H9 (cell line): Measurements from ENCODE around the gene DDX51. TPM values are rescaled to one million over a fixed set of nuclear protein-coding genes. Genes with fewer than 3 reads are reported as not detected.

Experiments used
- DNase-seq: peaks from one replicate; pipeline ENCODE4 v3.0.0-alpha.2; 2017
- H2AFZ ChIP-seq: one replicate; pipeline ENCODE4 v1.6.1; 2013; ENCODE audit warnings: mild to moderate bottlenecking, low read length, control low read depth, moderate library complexity
- H2AK5ac ChIP-seq: 2 replicates; pipeline ENCODE4 v1.6.1; 2013; ENCODE audit warnings: low read length, control low read depth, mixed read lengths; ENCODE audit not compliant: insufficient read length
- H2BK120ac ChIP-seq: one replicate; pipeline ENCODE4 v1.6.1; 2013; ENCODE audit warnings: low read depth, mild to moderate bottlenecking, low read length, control low read depth, inconsistent platforms; ENCODE audit not compliant: poor library complexity, severe bottlenecking
- H2BK12ac ChIP-seq: 2 replicates; pipeline ENCODE4 v1.6.1; 2013; ENCODE audit warnings: low read length, control low read depth, mixed read lengths, low read depth; ENCODE audit not compliant: insufficient read length
- H2BK15ac ChIP-seq: 2 replicates; pipeline ENCODE4 v1.6.1; 2013; ENCODE audit warnings: low read depth, low read length, control low read depth
- H2BK20ac ChIP-seq: one replicate; pipeline ENCODE4 v1.6.1; 2013; ENCODE audit warnings: low read depth, mild to moderate bottlenecking, low read length, control low read depth, inconsistent platforms; ENCODE audit not compliant: poor library complexity, severe bottlenecking
- H2BK5ac ChIP-seq: 2 replicates; pipeline ENCODE4 v1.6.1; 2013; ENCODE audit warnings: low read length, control low read depth, mixed read lengths; ENCODE audit not compliant: insufficient read length
- H3K14ac ChIP-seq: 2 replicates; pipeline ENCODE4 v1.6.1; 2013; ENCODE audit warnings: low read length, control low read depth; ENCODE audit not compliant: insufficient read depth
- H3K18ac ChIP-seq: 2 replicates; pipeline ENCODE4 v1.6.1; 2013; ENCODE audit warnings: low read depth, mild to moderate bottlenecking, mixed read lengths, low read length, control low read depth; ENCODE audit not compliant: insufficient read length
- H3K23ac ChIP-seq: 2 replicates; pipeline ENCODE4 v1.6.1; 2013; ENCODE audit warnings: low read length, control low read depth, mixed read lengths, low read depth; ENCODE audit not compliant: insufficient read length
- H3K23me2 ChIP-seq: 2 replicates; pipeline ENCODE4 v1.6.1; 2013; ENCODE audit warnings: low read depth, mild to moderate bottlenecking, mixed read lengths, low read length, control low read depth; ENCODE audit not compliant: insufficient read length, poor library complexity, severe bottlenecking
- H3K27ac ChIP-seq: 2 replicates; pipeline ENCODE4 v1.5.1; 2013; ENCODE audit warnings: low read length, control low read depth, mixed read lengths, low read depth; ENCODE audit not compliant: insufficient read length
- H3K27me3 ChIP-seq: 2 replicates; pipeline ENCODE4 v1.6.1; 2013; ENCODE audit warnings: low read length, control low read depth, inconsistent platforms; ENCODE audit not compliant: insufficient read depth
- H3K4ac ChIP-seq: 2 replicates; pipeline ENCODE4 v1.6.1; 2013; ENCODE audit warnings: low read depth, mild to moderate bottlenecking, control low read depth, inconsistent platforms, low read length, moderate library complexity
- H3K4me1 ChIP-seq: 2 replicates; pipeline ENCODE4 v1.6.1; 2013; ENCODE audit warnings: low read length, control low read depth, inconsistent platforms; ENCODE audit not compliant: insufficient read depth
- H3K4me2 ChIP-seq: 2 replicates; pipeline ENCODE4 v1.6.1; 2013; ENCODE audit warnings: low read length, control low read depth, mixed read lengths; ENCODE audit not compliant: insufficient read length, insufficient read depth
- H3K56ac ChIP-seq: 2 replicates; pipeline ENCODE4 v1.6.1; 2013; ENCODE audit warnings: low read depth, mild to moderate bottlenecking, mixed read lengths, low read length, control low read depth; ENCODE audit not compliant: insufficient read length
- H3K79me1 ChIP-seq: 2 replicates; pipeline ENCODE4 v1.6.1; 2013; ENCODE audit warnings: low read depth, mild to moderate bottlenecking, moderate library complexity, low read length, control low read depth, inconsistent platforms; ENCODE audit not compliant: insufficient read depth, poor library complexity, severe bottlenecking
- H3K79me2 ChIP-seq: 2 replicates; pipeline ENCODE4 v1.6.1; 2013; ENCODE audit warnings: low read length, control low read depth, inconsistent platforms; ENCODE audit not compliant: insufficient read depth
- H3K9ac ChIP-seq: 2 replicates; pipeline ENCODE4 v1.6.1; 2013; ENCODE audit warnings: low read length, control low read depth, mixed read lengths; ENCODE audit not compliant: insufficient read length; ENCODE audit errors: extremely low read depth
- H3K9me3 ChIP-seq: one replicate; pipeline ENCODE4 v1.6.1; 2013; ENCODE audit warnings: low read depth, low read length, inconsistent platforms; ENCODE audit not compliant: control insufficient read depth
- H3T11ph ChIP-seq: one replicate; pipeline ENCODE4 v1.6.1; 2013; ENCODE audit warnings: mild to moderate bottlenecking, low read length, control low read depth, inconsistent platforms
- H4K20me1 ChIP-seq: one replicate; pipeline ENCODE4 v1.6.1; 2013; ENCODE audit not compliant: control insufficient read depth, insufficient read length, insufficient read depth
- H4K5ac ChIP-seq: 2 replicates; pipeline ENCODE4 v1.6.1; 2013; ENCODE audit warnings: low read depth, mild to moderate bottlenecking, mixed read lengths, low read length, control low read depth; ENCODE audit not compliant: insufficient read length
- H4K8ac ChIP-seq: replicated peaks from 2 replicates; pipeline ENCODE4 v1.6.1; 2013; ENCODE audit warnings: low read length, control low read depth, mixed read lengths, low read depth; ENCODE audit not compliant: insufficient read length
- H4K91ac ChIP-seq: 2 replicates; pipeline ENCODE4 v1.6.1; 2013; ENCODE audit warnings: low read depth, mild to moderate bottlenecking, moderate library complexity, mixed read lengths, low read length, control low read depth; ENCODE audit not compliant: insufficient read length
- H3K27ac Mint-ChIP-seq, 3 experiments: 2 replicates in 2 of 3; 3 replicates in 1 of 3; pipeline ENCODE4 v1.8.0; 2020 to 2021; ENCODE audit warnings: mixed read lengths in 3 of 3, mild to moderate bottlenecking in 1 of 3, moderate library complexity in 1 of 3
- H3K27me3 Mint-ChIP-seq: 2 replicates; pipeline ENCODE4 v1.8.0; 2021; ENCODE audit warnings: low read depth, mild to moderate bottlenecking, moderate library complexity, mixed read lengths
- H3K36me3 Mint-ChIP-seq, 3 experiments: 2 replicates in 2 of 3; 3 replicates in 1 of 3; pipeline ENCODE4 v1.8.0; 2020 to 2021; ENCODE audit warnings: low read depth in 3 of 3, mixed read lengths in 3 of 3; ENCODE audit not compliant: insufficient read depth in 1 of 3
- H3K4me1 Mint-ChIP-seq, 2 experiments: 2 replicates each; pipeline ENCODE4 v1.8.0; 2020; ENCODE audit warnings: mixed read lengths in 2 of 2
- H3K4me3 Mint-ChIP-seq, 2 experiments: 2 replicates in 1 of 2; 3 replicates in 1 of 2; pipeline ENCODE4 v1.8.0; 2020 to 2021; ENCODE audit warnings: mild to moderate bottlenecking in 2 of 2, mixed read lengths in 2 of 2, moderate library complexity in 1 of 2
- H3K9me3 Mint-ChIP-seq, 2 experiments: 2 replicates in 1 of 2; 3 replicates in 1 of 2; pipeline ENCODE4 v1.8.0; 2020; ENCODE audit warnings: mild to moderate bottlenecking in 2 of 2, mixed read lengths in 2 of 2, moderate library complexity in 1 of 2
- CTCF ChIP-seq: fragments of 200-600 bp; sonication (generic); conservative IDR thresholded peaks from 3 replicates; pipeline ENCODE4 v1.8.0; 2021; ENCODE audit warnings: antibody characterized with exemption, mild to moderate bottlenecking
- WGBS: extraction: QIAGEN DNeasy Blood & Tissue Kit; methylation state at CpG from one replicate; pipeline ENCODE4 v1.1.7; 2013; ENCODE audit warnings: missing lambda C conversion rate, low lambda C conversion rate, mixed read lengths; ENCODE audit not compliant: insufficient read length; ENCODE audit errors: extremely low coverage; 5-methylcytosine and 5-hydroxymethylcytosine counted together
- total RNA-seq: library from RNA; stranded (reverse); gene quantifications from 2 replicates; pipeline ENCODE4 v1.2.1, GENCODE V29; 2021

The DDX51 gene
- total RNA-seq, 1 experiment from 2014 or later, result 37.9 TPM

- Histone ChIP-seq H3K27ac (no peak overlapping the region), H2BK120ac (no peak overlapping the region), H4K8ac (no peak overlapping the region), H3K23ac (no peak overlapping the region), H2BK20ac (no peak overlapping the region), H2AK5ac (no peak overlapping the region), H4K20me1 (no peaks in the 10 kb centered on the region), H3K79me1 (no peaks in the 10 kb centered on the region), H3T11ph (no peak overlapping the region), H3K23me2 (no peaks in the 10 kb centered on the region), H3K27me3 (no peaks in the 10 kb centered on the region; the same call in 1 of the 2 replicates), H2BK12ac (no peak overlapping the region), H3K18ac (no peak overlapping the region), H2BK5ac (no peak overlapping the region), H3K4ac (no peak overlapping the region), H3K14ac (no peak overlapping the region), H3K9ac (no peak overlapping the region), H3K9me3 (no peaks in the 10 kb centered on the region), H2AFZ (no peak overlapping the region), H3K79me2 (no peaks in the 10 kb centered on the region), H3K4me1 (no peaks in the 10 kb centered on the region), H2BK15ac (no peak overlapping the region), H3K56ac (no peak overlapping the region), H4K5ac (no peak overlapping the region), H3K4me2 (no peak overlapping the region), H4K91ac (no peak overlapping the region)
- DNase-seq, result no peak
- Mint-ChIP-seq H3K36me3 (no peaks in the 10 kb centered on the region), H3K27ac (no peak overlapping the region), H3K27me3 (peaks cover 70% of the 10 kb centered on the region), H3K4me1 (peaks cover 0 to 3% of the 10 kb centered on the region in 2 experiments; a peak in 1 of 4 replicates), H3K9me3 (no peaks in the 10 kb centered on the region), H3K4me3 (no peak overlapping the region; a peak in 1 of 5 replicates)
- no peak for TF ChIP-seq CTCF
- WGBS, result no CpG with 5 or more reads among the region's 35 CpGs
Measured at GRCh38 chr12:132173135-132174014, 29.3 kb upstream of the DDX51 start.
